BLaER1 treated with 17β-estradiol and CSF1 and Interleukin-3, amounts not matched to agents 10 nM and 100 nM (cell line): Measurements from ENCODE around the gene APC2.

ENCODE experiments used
- H3K27ac ChIP-seq, 11 experiments: shearing (Covaris generic); formaldehyde crosslinking; 2 replicates each; pipeline ENCODE4 v1.8.1; 2022
- H3K27me3 ChIP-seq, 11 experiments: shearing (Covaris generic); formaldehyde crosslinking; 2 replicates each; pipeline ENCODE4 v1.8.1; 2022
- H3K36me3 ChIP-seq, 11 experiments: shearing (Covaris generic); formaldehyde crosslinking; 2 replicates each; pipeline ENCODE4 v1.8.1; 2022
- H3K4me1 ChIP-seq, 10 experiments: shearing (Covaris generic); formaldehyde crosslinking; 2 replicates each; pipeline ENCODE4 v1.8.1; 2022
- H3K4me2 ChIP-seq, 11 experiments: shearing (Covaris generic); formaldehyde crosslinking; 2 replicates each; pipeline ENCODE4 v1.8.1; 2022
- H3K4me3 ChIP-seq, 10 experiments: shearing (Covaris generic); formaldehyde crosslinking; 2 replicates each; pipeline ENCODE4 v1.8.1; 2022
- H3K9ac ChIP-seq, 11 experiments: shearing (Covaris generic); formaldehyde crosslinking; 2 replicates each; pipeline ENCODE4 v1.8.1; 2022
- H3K9me3 ChIP-seq, 11 experiments: shearing (Covaris generic); formaldehyde crosslinking; replicated peaks in 1 of 11; 2 replicates each; pipeline ENCODE4 v1.8.1; 2022
- H4K20me1 ChIP-seq, 11 experiments: shearing (Covaris generic); formaldehyde crosslinking; 2 replicates each; pipeline ENCODE4 v1.8.1; 2022
- Cebpa-rat ChIP-seq, 11 experiments: shearing (Covaris generic); IDR thresholded peaks; 2 replicates each; pipeline ENCODE4 v1.8.1; 2022

The APC2 gene

DNA sequence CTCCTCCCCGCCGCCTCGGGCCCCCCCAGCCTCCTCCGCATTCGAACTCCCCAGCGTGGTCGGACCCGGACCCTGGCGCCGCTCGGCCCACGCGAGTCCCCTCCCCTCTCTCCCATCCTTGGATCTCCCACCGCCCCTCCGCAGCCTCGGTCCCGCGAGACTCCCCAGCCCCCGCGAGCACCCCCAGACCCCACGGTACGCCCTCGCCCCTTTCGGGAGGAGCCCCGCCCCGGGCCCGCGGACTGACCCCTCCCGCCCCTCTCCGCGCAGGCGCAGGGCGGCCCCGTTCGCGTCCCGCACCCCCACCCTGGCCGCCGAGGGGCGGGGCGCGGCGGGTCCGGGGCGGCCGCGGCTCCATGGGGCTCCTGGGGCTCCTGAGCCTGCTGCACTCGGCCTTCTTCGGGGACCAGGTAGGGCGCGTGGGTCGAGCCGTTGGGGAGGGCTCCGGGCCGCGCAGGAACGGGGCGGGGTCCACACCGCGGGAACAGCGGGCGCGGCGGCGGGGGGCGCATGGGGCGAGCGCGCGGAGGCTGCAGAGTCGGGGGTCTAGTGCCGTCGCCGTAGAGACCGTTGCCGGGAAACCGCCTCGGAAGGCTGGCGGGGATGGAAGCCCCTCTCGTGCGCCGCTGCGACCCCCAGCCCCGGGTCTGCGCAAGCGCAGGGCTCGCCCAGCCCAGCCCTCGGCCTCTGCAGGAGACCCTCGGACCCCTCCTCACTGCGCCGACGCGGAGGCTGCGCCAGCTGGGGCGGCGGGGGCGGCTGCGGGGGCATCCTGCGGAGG is 3.8 kb upstream of the APC2 start:
- Histone ChIP-seq H3K9ac (no peak overlapping the region), H3K36me3 (peaks cover 15 to 25% (median 23%) of the 10 kb centered on the region in 11 experiments), H3K4me3 (no peak overlapping the region), H3K27ac (no peak overlapping the region), H4K20me1 (peaks cover 59 to 100% (median 96%) of the 10 kb centered on the region in 11 experiments), H3K4me2 (peak overlapping the region in 6 of 11 experiments; percentile 1 to 29 (median 23); a peak in 4 of 22 replicates), H3K4me1 (peaks cover 29 to 67% (median 48%) of the 10 kb centered on the region in 10 experiments), H3K9me3 (peaks cover 0 to 3% (median 0%) of the 10 kb centered on the region in 11 experiments; a peak in 2 of 22 replicates), H3K27me3 (peaks cover 60 to 66% (median 61%) of the 10 kb centered on the region in 11 experiments)
- no peak for TF ChIP-seq Cebpa-rat (IDR thresholded peaks at IDR 0.05)

DNA sequence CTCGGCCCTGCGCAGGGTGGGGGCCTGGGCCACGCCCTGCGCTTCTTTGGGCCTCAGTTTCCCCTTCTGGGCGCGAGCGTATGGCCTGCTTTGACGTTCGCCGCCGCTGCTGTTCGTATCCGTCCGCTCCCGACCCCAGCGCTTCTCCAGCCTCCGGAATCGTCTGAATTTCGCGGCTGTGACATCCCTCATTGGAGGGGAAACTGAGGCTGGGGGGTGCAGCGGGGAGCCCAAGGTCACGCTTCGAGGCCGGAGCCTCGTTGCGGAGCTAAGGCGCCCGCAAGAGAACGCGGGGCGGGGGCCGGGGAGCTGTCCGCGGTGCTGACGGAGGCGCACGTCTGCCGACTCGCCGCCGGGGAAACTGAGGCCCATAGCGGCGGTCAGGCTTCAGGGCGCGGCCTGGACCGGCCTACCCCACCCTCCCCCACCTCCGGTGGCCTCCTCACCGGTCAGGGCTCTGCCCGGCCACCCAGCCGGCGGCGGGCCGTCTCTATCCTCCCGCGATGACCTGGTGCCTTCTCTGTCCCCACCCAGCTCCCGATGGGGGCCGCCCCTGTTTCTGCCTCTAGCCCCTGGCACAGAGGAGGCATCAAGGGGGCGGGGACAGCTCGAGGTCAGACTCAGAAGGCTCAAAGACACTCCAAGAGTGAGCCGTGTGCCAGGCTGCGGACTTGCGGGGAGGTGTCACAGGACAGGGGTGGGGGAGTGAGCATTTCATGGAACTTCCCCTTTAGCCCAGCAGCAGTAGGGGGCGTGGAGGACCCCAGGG is 3.0 kb upstream of the APC2 start:
- H3K4me1 ChIP-seq: peaks cover 23 to 59% (median 40%) of the 10 kb centered on the region in 10 experiments
- no peak overlapping the region for H3K9ac ChIP-seq
- no peak overlapping the region for H3K27ac ChIP-seq
- no peak for TF ChIP-seq Cebpa-rat (IDR thresholded peaks at IDR 0.05)
- peaks cover 67 to 74% (median 69%) of the 10 kb centered on the region in 11 experiments for H3K27me3 ChIP-seq
- H3K4me3 ChIP-seq: no peak overlapping the region
- H4K20me1 ChIP-seq: peaks cover 51 to 100% (median 90%) of the 10 kb centered on the region in 11 experiments
- H3K36me3 ChIP-seq: peaks cover 7 to 17% (median 15%) of the 10 kb centered on the region in 11 experiments
- peaks cover 0 to 3% (median 0%) of the 10 kb centered on the region in 11 experiments; a peak in 2 of 22 replicates for H3K9me3 ChIP-seq
- peak overlapping the region in 6 of 11 experiments; percentile 1 to 29 (median 23); a peak in 4 of 22 replicates for H3K4me2 ChIP-seq

DNA sequence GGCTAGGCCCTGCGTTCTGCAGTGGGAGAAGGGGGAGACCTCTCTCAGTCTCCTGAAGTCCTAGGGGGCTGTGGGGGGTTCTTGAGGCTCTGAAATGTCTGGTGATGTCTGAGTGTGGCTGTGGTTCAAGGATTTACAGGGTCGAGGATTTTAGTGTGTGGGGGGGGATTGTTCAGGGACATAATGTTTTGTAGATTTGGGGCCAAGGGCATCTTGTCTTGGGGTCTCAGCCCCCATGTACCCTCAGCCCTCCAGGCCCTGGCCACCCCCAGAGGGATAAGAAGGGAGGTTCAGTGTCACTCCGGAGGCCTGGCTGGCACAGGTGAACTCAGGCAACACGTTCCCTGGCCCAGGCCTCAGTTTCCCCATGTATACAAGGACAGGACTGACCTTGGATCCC is 2.4 kb upstream of the APC2 start:
- H3K9me3 ChIP-seq: peaks cover 0 to 3% (median 0%) of the 10 kb centered on the region in 11 experiments; a peak in 2 of 22 replicates
- no peak overlapping the region for H3K9ac ChIP-seq
- H4K20me1 ChIP-seq: peaks cover 45 to 100% (median 88%) of the 10 kb centered on the region in 11 experiments; a peak in 21 of 22 replicates
- peaks cover under 1 to 11% (median 9%) of the 10 kb centered on the region in 11 experiments; a peak in 21 of 22 replicates for H3K36me3 ChIP-seq
- H3K4me3 ChIP-seq: no peak overlapping the region
- H3K27me3 ChIP-seq: peaks cover 73 to 80% (median 75%) of the 10 kb centered on the region in 11 experiments
- no peak for TF ChIP-seq Cebpa-rat (IDR thresholded peaks at IDR 0.05)
- H3K27ac ChIP-seq: no peak overlapping the region
- peaks cover 23 to 53% (median 36%) of the 10 kb centered on the region in 10 experiments for H3K4me1 ChIP-seq
- H3K4me2 ChIP-seq: no peak overlapping the region

DNA sequence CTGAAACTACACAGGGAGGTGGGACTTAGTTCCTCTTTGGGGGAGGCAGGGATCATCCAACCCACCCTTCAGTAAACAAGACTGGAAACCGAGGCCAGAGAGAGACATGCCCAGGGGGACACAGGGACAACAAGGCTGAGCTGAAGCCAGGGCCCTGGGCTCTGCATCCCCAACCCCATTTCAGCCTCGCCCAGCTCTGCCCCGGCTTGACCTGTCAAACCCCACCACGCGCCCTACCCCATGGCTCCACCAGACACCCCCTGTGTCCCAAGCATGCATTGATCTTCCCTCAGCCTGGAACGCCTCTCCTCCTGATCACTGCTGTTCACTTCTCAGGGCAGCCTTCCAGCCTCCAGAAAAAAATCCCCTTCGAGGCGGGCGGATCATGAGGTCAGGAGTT is 2.0 kb upstream of the APC2 start:
- Histone ChIP-seq H3K9ac (no peak overlapping the region), H4K20me1 (peaks cover 41 to 100% (median 88%) of the 10 kb centered on the region in 11 experiments; a peak in 21 of 22 replicates), H3K4me1 (peaks cover 24 to 51% (median 34%) of the 10 kb centered on the region in 10 experiments), H3K36me3 (peaks cover 0 to 6% (median 4%) of the 10 kb centered on the region in 11 experiments; a peak in 16 of 22 replicates), H3K27me3 (peaks cover 78 to 84% (median 79%) of the 10 kb centered on the region in 11 experiments), H3K27ac (no peak overlapping the region), H3K9me3 (peaks cover 0 to 3% (median 0%) of the 10 kb centered on the region in 11 experiments; a peak in 2 of 22 replicates), H3K4me2 (no peak overlapping the region), H3K4me3 (no peak overlapping the region)
- no peak for TF ChIP-seq Cebpa-rat (IDR thresholded peaks at IDR 0.05)

DNA sequence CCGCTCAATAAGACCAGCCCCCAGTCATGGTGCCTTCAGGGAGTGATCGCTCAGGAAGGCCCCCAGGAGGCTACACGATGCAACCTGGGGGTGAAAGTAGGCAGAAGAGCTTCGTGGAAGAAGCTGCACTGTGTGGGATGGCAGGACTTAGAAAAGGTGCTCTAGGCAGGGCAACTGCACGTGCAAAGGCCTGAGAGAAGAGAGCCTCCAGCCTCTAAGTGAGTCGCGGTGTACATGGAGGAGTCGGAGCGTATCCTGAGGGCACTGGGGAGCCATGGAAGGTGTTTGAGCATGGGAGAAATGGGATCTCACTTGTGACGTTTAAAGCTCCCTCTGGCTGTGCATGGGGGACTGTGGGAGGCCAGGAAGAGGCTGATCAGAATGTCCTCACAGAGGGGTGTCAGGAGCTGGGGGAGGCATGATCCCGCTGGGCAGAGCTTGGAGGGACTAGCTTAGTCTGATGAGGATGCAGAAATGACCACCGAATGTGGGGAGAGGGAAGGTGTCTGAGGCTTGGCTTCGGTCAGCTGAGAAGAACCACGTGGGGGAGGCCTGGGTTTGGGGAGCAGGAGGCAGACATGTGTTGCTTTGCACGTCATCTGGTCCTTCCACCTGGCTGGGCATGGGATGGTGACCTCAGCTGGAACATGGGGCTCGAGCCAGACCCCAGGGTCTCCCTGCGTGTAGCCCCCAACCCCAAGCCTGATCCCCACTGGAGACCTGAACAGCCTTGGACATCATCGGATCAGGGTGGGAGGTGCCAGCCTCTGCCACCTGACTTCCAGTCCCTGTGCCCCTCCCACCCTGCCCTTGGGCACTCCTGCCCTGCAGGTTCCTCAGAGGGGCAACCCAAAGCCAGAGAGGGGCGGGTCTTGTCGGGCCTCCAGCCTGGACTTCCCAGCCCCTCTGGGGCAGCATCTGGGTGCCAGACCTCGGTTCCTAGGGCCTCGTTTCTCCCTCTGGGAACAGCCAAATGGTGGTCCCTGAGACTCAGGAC is 1.1 kb downstream of the APC2 start:
- peak overlapping the region in 2 of 11 experiments; percentile 55; a peak in 3 of 22 replicates for H3K4me2 ChIP-seq
- H3K9ac ChIP-seq: no peak overlapping the region
- H3K27me3 ChIP-seq: peaks cover 83 to 100% (median 92%) of the 10 kb centered on the region in 11 experiments
- peaks cover 26 to 97% (median 73%) of the 10 kb centered on the region in 11 experiments; a peak in 21 of 22 replicates for H4K20me1 ChIP-seq
- no peak overlapping the region for H3K4me3 ChIP-seq
- TF ChIP-seq Cebpa-rat (IDR thresholded peaks at IDR 0.05): no peak
- no peak overlapping the region for H3K27ac ChIP-seq
- H3K36me3 ChIP-seq: no peaks in the 10 kb centered on the region
- peaks cover 0 to 7% (median 0%) of the 10 kb centered on the region in 11 experiments; a peak in 2 of 22 replicates for H3K9me3 ChIP-seq
- peaks cover 33 to 54% (median 45%) of the 10 kb centered on the region in 10 experiments for H3K4me1 ChIP-seq

DNA sequence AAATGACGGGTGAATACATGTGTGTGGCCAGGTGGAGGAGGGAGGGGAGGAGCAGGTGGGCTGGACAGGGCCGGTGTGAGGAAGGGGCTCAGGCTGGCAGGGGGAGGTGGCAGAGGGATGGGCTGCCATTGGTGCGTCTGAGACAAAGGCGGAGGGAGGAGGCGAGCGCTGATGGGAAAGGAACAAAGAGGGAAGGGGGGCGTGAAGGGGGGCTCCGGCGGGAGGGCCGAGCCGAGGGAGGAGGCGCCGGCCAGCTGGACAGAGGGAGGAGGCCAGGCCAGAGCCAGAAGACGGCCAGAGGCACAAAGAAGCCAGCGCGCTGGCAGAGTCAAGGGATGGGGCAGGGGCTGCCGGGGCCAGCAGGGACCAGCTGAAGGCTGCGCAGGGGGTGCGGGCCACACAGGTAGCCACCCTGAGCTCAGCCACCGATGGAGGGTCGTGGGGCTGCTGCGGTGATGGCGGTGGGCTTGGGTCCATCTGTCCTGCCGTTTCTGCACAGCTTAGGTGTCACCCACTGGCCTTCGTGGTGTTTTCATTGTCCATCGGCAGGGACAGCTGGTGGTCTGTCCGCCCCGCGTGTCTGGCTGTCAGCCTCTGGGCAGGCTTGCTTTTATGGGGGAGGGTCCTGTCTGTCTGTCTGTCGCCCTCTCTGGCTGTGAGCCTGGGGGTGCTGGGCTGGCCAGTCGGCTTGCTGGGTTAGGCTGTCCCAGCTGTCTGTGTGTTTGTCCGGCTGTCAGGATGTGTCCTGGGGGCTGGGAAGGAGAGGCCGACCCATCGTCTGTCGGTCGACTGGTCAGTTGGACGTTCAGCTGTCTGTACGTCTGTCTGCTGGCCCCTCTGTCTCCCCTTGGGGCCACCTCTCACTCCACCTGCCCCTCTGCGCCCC is 2.2 kb downstream of the APC2 start:
- Histone ChIP-seq H4K20me1 (peaks cover 17 to 97% (median 73%) of the 10 kb centered on the region in 11 experiments; a peak in 20 of 22 replicates), H3K27me3 (peaks cover 81 to 100% (median 92%) of the 10 kb centered on the region in 11 experiments), H3K4me2 (no peak overlapping the region), H3K4me1 (peaks cover 33 to 57% (median 53%) of the 10 kb centered on the region in 10 experiments), H3K36me3 (no peaks in the 10 kb centered on the region), H3K9ac (no peak overlapping the region), H3K27ac (no peak overlapping the region), H3K9me3 (peaks cover 0 to 7% (median 0%) of the 10 kb centered on the region in 11 experiments; a peak in 2 of 22 replicates), H3K4me3 (no peak overlapping the region)
- no peak for TF ChIP-seq Cebpa-rat (IDR thresholded peaks at IDR 0.05)
